Glutamatergic neuron (in vitro differentiated cells): ENCODE results near the gene DHH. TPM values are rescaled to one million over a fixed set of nuclear protein-coding genes. Genes with fewer than 3 reads are reported as not detected.

ENCODE experiments used
- DNase-seq: peaks from one replicate; pipeline ENCODE4 v3.0.0; 2022
- H3K27ac Mint-ChIP-seq: one replicate; pipeline ENCODE4 v1.8.0; 2020; ENCODE audit warnings: mild to moderate bottlenecking, mixed read lengths, inconsistent platforms; ENCODE audit not compliant: unreplicated experiment
- H3K27me3 Mint-ChIP-seq: one replicate; pipeline ENCODE4 v1.8.0; 2020; ENCODE audit warnings: mild to moderate bottlenecking, moderate library complexity, mixed read lengths, inconsistent platforms; ENCODE audit not compliant: unreplicated experiment
- H3K36me3 Mint-ChIP-seq: one replicate; pipeline ENCODE4 v1.8.0; 2020; ENCODE audit warnings: mild to moderate bottlenecking, mixed read lengths, inconsistent platforms; ENCODE audit not compliant: unreplicated experiment
- H3K4me1 Mint-ChIP-seq: one replicate; pipeline ENCODE4 v1.8.0; 2020; ENCODE audit warnings: mild to moderate bottlenecking, low read depth, mixed read lengths, inconsistent platforms; ENCODE audit not compliant: unreplicated experiment
- H3K4me3 Mint-ChIP-seq: one replicate; pipeline ENCODE4 v1.8.0; 2020; ENCODE audit warnings: mild to moderate bottlenecking, mixed read lengths, inconsistent platforms; ENCODE audit not compliant: unreplicated experiment
- H3K9me3 Mint-ChIP-seq: one replicate; pipeline ENCODE4 v1.8.0; 2020; ENCODE audit warnings: mild to moderate bottlenecking, moderate library complexity, mixed read lengths, inconsistent platforms; ENCODE audit not compliant: unreplicated experiment
- total RNA-seq: library from RNA; stranded (reverse); fragmentation: NEBNext Ultra II Directional; extraction: Animal tissue kit (Norgen Biotek cat#: 25700); gene quantifications from one replicate; pipeline ENCODE4 v1.2.1, GENCODE V29; 2021; ENCODE audit not compliant: unreplicated experiment
- TF ChIP-seq, protein P1 (sequence below): fragments of 200-600 bp; sonication (generic); IDR thresholded peaks from one replicate; pipeline ENCODE4 v1.5.0; 2021; ENCODE audit not compliant: partially characterized antibody, unreplicated experiment

The DHH gene
- total RNA-seq, 1 donor from 2014 or later, result 1.2 TPM

DNA sequence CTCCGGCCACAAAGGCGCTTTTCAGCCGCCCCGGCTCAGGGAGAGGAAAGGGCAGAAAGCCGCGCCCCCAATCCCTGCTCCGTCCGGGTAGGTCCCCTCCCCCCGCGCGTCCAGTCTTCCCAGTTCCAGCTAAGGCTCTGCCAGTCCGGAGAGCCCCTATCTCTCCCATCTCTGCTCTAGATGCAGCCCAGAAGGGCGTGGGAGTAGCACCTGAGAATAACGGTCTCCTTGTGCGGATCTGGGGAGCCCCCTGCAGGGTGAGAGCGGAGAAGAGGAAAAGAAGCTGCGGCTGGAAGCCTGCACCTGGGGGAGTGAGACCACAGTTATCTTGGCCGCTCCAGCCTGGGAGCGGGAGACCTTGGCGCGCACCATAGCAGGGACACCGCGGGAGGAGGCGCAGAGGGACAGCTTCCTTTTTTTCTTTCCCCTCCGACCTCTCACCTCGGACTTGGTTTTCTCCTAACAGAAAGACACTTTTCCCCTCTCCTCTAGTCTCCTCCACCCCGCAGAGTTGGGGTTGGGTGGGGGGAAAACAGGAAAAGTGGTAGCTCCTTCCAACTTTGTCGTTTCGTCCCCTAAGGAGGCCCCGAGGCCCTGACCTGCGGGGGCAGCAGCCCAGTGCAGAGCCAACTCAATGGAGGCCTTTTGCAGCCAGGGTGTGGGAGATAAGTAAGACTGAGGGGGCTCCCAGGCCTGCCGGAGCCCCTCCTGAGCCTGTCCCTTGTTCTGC lies 2.4 kb downstream of the DHH start:
- Mint-ChIP-seq H3K4me1 (peaks cover 7% of the 10 kb centered on the region), H3K4me3 (peak overlapping the region; percentile 82)

DNA sequence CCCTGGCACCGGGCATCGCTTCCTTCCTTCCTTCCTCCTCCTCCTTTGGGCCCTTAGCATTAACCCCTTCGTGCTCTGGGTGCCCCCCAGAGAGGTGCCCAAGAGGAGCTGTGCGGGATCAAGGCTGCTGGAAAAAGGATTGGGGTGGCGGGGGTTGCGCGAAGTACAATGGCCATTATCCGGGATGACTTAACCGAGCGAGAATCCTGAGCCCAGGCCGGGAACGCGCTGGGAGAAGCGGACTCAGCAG lies 2.8 kb downstream of the DHH start:
- Mint-ChIP-seq H3K9me3 (peaks cover 24% of the 10 kb centered on the region), H3K4me1 (peaks cover 7% of the 10 kb centered on the region), H3K36me3 (peaks cover 10% of the 10 kb centered on the region), H3K27me3 (peaks cover 29% of the 10 kb centered on the region), H3K4me3 (peak overlapping the region; percentile 82), H3K27ac (no peak overlapping the region)
- TF ChIP-seq, protein P1, sequence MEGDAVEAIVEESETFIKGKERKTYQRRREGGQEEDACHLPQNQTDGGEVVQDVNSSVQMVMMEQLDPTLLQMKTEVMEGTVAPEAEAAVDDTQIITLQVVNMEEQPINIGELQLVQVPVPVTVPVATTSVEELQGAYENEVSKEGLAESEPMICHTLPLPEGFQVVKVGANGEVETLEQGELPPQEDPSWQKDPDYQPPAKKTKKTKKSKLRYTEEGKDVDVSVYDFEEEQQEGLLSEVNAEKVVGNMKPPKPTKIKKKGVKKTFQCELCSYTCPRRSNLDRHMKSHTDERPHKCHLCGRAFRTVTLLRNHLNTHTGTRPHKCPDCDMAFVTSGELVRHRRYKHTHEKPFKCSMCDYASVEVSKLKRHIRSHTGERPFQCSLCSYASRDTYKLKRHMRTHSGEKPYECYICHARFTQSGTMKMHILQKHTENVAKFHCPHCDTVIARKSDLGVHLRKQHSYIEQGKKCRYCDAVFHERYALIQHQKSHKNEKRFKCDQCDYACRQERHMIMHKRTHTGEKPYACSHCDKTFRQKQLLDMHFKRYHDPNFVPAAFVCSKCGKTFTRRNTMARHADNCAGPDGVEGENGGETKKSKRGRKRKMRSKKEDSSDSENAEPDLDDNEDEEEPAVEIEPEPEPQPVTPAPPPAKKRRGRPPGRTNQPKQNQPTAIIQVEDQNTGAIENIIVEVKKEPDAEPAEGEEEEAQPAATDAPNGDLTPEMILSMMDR, result no peak
- no peak for DNase-seq

More for the DNA sequence above, 2.4 kb downstream of the DHH start:
- Mint-ChIP-seq H3K27me3 (peaks cover 29% of the 10 kb centered on the region), H3K27ac (no peak overlapping the region), H3K36me3 (peaks cover 10% of the 10 kb centered on the region), H3K9me3 (peaks cover 23% of the 10 kb centered on the region)
- TF ChIP-seq, protein P1, result no peak
- peak; percentile 69 for DNase-seq

DNA sequence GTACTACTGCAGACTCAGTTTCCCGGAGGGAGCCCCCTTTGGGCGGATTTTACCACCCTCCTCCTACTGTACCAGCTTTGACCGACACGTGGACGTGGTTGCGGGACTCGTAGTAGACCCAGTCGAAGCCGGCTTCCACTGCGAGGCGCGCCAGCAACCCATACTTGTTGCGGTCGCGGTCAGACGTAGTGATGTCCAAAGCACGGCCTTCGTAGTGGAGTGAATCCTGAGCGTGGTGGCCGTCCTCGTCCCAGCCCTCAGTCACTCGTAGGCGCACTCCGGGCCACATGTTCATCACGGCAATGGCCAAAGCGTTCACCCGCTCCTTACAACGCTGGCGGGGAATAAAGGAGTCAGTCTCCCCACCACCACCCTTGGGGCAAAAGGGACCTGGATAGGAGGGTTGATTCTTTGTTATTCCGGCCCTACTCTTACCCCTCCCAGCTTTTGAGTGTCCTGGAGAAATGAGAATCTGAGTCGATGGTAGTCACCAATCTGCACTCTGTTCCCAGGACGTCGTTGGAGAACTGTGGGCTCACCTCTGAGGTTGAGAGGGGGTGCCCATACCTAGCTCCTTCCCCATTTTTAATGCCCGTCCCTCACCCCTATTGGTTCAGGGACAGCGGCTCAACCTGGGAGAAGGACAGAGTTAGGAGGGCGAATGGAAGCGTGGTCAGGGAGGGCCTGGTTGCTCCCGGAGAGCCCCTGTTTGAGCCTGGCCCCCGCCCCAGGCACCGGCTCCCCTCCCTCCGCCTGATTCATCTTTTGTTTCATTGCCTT lies 3.4 kb downstream of the DHH start:
- peaks cover 10% of the 10 kb centered on the region for H3K36me3 Mint-ChIP-seq
- peaks cover 22% of the 10 kb centered on the region for H3K9me3 Mint-ChIP-seq
- TF ChIP-seq, protein P1, result no peak
- no peak overlapping the region for H3K27ac Mint-ChIP-seq
- peaks cover 29% of the 10 kb centered on the region for H3K27me3 Mint-ChIP-seq
- peak overlapping the region; percentile 82 for H3K4me3 Mint-ChIP-seq
- peaks cover 7% of the 10 kb centered on the region for H3K4me1 Mint-ChIP-seq
- DNase-seq, result no peak

DNA sequence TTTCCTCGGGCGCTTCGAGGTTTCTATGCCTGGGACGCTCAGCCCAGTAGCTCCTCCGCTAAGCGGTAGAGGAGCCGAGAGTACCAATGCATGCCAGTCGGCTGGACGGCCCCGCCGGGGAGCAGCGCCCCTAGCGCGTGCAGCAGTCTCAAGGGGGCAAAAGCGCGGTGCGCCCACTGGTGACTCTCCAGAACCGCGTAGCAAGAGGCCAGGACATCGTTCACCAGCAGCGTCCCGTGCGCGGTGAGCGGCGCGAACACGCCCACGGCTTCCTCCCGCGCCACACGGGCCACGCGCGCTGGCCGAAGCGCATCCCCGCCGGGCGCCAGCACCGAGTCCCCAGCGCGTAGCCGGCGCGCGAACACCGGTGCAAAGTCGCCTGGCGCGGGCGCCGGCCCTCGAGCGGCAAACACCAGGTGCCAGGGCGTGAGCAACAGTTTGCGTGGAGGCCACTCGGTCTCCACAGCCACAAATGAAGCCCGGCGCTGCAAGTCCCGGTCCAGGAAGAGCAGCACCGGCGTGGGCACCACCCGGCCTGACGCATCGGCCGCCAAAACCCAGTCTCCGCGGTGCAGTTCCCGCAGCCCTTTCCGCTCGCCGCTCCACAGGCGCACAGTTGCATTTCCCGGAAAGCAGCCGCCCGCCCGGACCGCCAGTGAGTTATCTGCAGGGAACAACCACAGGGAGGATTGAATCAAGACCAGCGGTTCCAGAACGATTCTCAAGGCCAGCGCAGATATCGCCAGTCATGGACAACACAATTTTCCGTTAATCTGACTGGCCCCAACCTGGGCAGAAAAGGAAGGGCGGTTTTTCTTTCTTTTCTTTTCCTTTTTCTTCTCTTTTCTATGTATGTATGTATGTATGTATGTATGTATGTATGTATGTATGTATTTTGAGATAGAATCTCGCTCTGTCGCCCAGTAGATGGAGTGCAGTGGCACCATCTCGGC lies 4.5 kb downstream of the DHH start:
- H3K4me1 Mint-ChIP-seq, result peaks cover 5% of the 10 kb centered on the region
- peak; percentile 61 for DNase-seq
- peaks cover 2% of the 10 kb centered on the region for H3K36me3 Mint-ChIP-seq
- peak overlapping the region; percentile 83 for H3K4me3 Mint-ChIP-seq
- H3K9me3 Mint-ChIP-seq, result peaks cover 12% of the 10 kb centered on the region
- TF ChIP-seq, protein P1, result no peak
- H3K27ac Mint-ChIP-seq, result no peak overlapping the region
- H3K27me3 Mint-ChIP-seq, result peaks cover 23% of the 10 kb centered on the region
